ENCODE measurements around the gene SYCE1L.

GRCh38 chr16:77158293-77158692 lies 40.9 kb upstream of the SYCE1L start:
- TF ChIP-seq CTCF (conservative IDR thresholded peaks at IDR 0.05) (no peak), EZH2 (IDR thresholded peaks at IDR 0.05; ENCODE audit: low read depth) (no peak)

All from PC-9 (cell line).